ENCODE measurements around the gene CDC6. TPM values are rescaled to one million over a fixed set of nuclear protein-coding genes. Genes with fewer than 3 reads are reported as not detected.

CDC6 gene
- total RNA-seq, 1 experiment from 2014 or later = 96.8 TPM

DNA sequence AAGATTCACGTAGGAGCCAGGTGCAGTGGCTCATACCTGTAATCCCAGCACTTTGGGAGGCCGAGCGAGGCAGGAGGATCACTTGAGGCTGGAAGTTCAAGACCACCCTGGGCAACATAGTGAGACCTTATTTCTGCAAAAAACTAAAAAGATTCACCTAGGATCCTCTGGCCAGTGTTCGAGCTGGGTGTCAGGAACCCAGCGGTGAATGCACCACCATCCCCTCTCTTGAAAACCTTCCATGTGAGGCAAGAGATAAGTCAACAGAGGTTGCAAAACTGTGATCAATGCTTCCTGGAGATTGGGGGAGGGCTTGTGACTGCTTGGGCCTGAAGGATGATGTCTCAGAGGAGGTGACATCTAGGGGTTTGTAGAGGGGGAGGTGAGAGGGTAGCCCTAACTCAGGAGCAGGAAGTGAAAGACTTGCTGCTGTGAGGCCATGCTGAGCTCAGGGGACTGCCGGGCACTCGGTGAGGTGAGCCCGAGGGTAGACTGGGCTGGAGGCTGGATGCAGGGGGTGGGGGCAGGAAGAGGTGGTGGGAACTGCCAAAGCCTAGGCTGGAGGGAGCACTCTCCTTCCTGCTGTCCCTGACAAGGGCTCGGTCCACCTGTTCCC lies 65.2 kb downstream of the CDC6 start:
- TF ChIP-seq, protein P1, sequence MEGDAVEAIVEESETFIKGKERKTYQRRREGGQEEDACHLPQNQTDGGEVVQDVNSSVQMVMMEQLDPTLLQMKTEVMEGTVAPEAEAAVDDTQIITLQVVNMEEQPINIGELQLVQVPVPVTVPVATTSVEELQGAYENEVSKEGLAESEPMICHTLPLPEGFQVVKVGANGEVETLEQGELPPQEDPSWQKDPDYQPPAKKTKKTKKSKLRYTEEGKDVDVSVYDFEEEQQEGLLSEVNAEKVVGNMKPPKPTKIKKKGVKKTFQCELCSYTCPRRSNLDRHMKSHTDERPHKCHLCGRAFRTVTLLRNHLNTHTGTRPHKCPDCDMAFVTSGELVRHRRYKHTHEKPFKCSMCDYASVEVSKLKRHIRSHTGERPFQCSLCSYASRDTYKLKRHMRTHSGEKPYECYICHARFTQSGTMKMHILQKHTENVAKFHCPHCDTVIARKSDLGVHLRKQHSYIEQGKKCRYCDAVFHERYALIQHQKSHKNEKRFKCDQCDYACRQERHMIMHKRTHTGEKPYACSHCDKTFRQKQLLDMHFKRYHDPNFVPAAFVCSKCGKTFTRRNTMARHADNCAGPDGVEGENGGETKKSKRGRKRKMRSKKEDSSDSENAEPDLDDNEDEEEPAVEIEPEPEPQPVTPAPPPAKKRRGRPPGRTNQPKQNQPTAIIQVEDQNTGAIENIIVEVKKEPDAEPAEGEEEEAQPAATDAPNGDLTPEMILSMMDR (IDR thresholded peaks at IDR 0.05; ENCODE audit: unreplicated experiment) = no peak
- CTCF ChIA-PET = interaction anchor here (0.9 to 15.7 kb wide), 6 partner anchors 9 to 209 kb away, joined by 3 to 396 read pairs (median 4); partner anchors contain the start of gene RARA
- intact Hi-C loops (cut with micrococcal nuclease) = no loop called here
- DNase-seq (ENCODE audit: unreplicated experiment) = no peak
- Mint-ChIP-seq H3K27me3 (ENCODE audit: insufficient read depth, unreplicated experiment) (no peaks in the 10 kb centered on the region), H3K4me3 (ENCODE audit: unreplicated experiment) (no peak overlapping the region), H3K27ac (ENCODE audit: low read depth, unreplicated experiment) (no peak overlapping the region), H3K9me3 (ENCODE audit: unreplicated experiment) (no peaks in the 10 kb centered on the region), H3K4me1 (ENCODE audit: insufficient read depth, unreplicated experiment) (peaks cover 24% of the 10 kb centered on the region), H3K36me3 (ENCODE audit: insufficient read depth, unreplicated experiment) (peaks cover 29% of the 10 kb centered on the region)
- POLR2A ChIA-PET = interaction anchor here (1.0 kb wide), 1 partner anchor 49 kb away, joined by 5 read pairs; no protein-coding TSS in a partner anchor
- BruUV-seq (replicated peaks) = no TSS peak

Other genes starting within 250 kb of the CDC6 start
- gene MED24, start 233.5 kb upstream of the CDC6 start, total RNA-seq (2022) = 66.6 and 88.5 TPM in 2 replicates
- gene THRA, start 224.9 kb upstream of the CDC6 start, total RNA-seq (2022) = 5.5 and 6.4 TPM in 2 replicates
- 7.5 and 8.8 TPM in 2 replicates for gene NR1D1, start 187.3 kb upstream of the CDC6 start, total RNA-seq (2022)
- 59.8 and 62.2 TPM in 2 replicates for gene MSL1, start 165.9 kb upstream of the CDC6 start, total RNA-seq (2022)
- 73.5 and 78.3 TPM in 2 replicates for gene CASC3, start 147.3 kb upstream of the CDC6 start, total RNA-seq (2022)
- 4.9 and 5.6 TPM in 2 replicates for gene RAPGEFL1, start 110.4 kb upstream of the CDC6 start, total RNA-seq (2022)
- gene WIPF2, start 68.6 kb upstream of the CDC6 start, total RNA-seq (2022) = 31.9 and 32.8 TPM in 2 replicates
- 12.2 and 12.6 TPM in 2 replicates for gene RARA, start 21.3 kb downstream of the CDC6 start, total RNA-seq (2022)
- not detected in 2 replicates for gene GJD3, start 76.9 kb downstream of the CDC6 start, total RNA-seq (2022)
- 100 and 151 TPM in 2 replicates for gene TOP2A, start 130.0 kb downstream of the CDC6 start, total RNA-seq (2022)
- 6.5 and 14.4 TPM in 2 replicates for gene IGFBP4, start 155.6 kb downstream of the CDC6 start, total RNA-seq (2022)
- 387 and 522 TPM in 2 replicates for gene TNS4, start 213.7 kb downstream of the CDC6 start, total RNA-seq (2022)

Data from MCF 10A (cell line).